Smooth muscle cell (in vitro differentiated cells): ENCODE data around the gene SPTBN4. TPM values are rescaled to one million over a fixed set of nuclear protein-coding genes. Genes with fewer than 3 reads are reported as not detected.

Experiments used
- DNase-seq: peaks from one replicate; lab custom pipeline; 2025; ENCODE audit not compliant: unreplicated experiment; lab: John Stamatoyannopoulos, UW
- H2AFZ ChIP-seq: fragments of 200-600 bp; sonication (generic); 2 replicates; pipeline ENCODE4 v1.6.0; 2016; ENCODE audit warnings: antibody characterized with exemption, low read depth, mild to moderate bottlenecking
- H3F3A ChIP-seq: fragments of 200-600 bp; sonication (generic); 2 replicates; pipeline ENCODE4 v1.6.0; 2017; ENCODE audit warnings: antibody characterized with exemption, low read depth
- H3K27ac ChIP-seq: fragments of 200-600 bp; sonication (generic); 2 replicates; pipeline ENCODE4 v1.5.1; 2016; ENCODE audit warnings: low read depth, mild to moderate bottlenecking
- H3K27me3 ChIP-seq: fragments of 200-600 bp; sonication (generic); 2 replicates; pipeline ENCODE4 v1.6.1; 2016; ENCODE audit warnings: low read depth, mild to moderate bottlenecking
- H3K36me3 ChIP-seq: fragments of 200-600 bp; sonication (generic); 2 replicates; pipeline ENCODE4 v1.5.1; 2016; ENCODE audit warnings: low read depth
- H3K4me1 ChIP-seq: fragments of 200-600 bp; sonication (generic); 2 replicates; pipeline ENCODE4 v1.5.1; 2016; ENCODE audit warnings: low read depth
- H3K4me2 ChIP-seq: fragments of 200-600 bp; sonication (generic); 2 replicates; pipeline ENCODE4 v1.6.0; 2016; ENCODE audit warnings: mild to moderate bottlenecking
- H3K4me3 ChIP-seq: fragments of 200-600 bp; sonication (generic); 2 replicates; pipeline ENCODE4 v1.5.1; 2016; ENCODE audit warnings: mild to moderate bottlenecking
- H3K79me2 ChIP-seq: fragments of 200-600 bp; sonication (generic); 2 replicates; pipeline ENCODE4 v1.6.0; 2016; ENCODE audit warnings: low read depth, mild to moderate bottlenecking
- H3K9ac ChIP-seq: fragments of 200-600 bp; sonication (generic); 2 replicates; pipeline ENCODE4 v1.6.0; 2016; ENCODE audit warnings: low read depth
- H3K9me3 ChIP-seq: fragments of 200-600 bp; sonication (generic); replicated peaks from 2 replicates; pipeline ENCODE4 v1.5.1; 2016; ENCODE audit warnings: low read depth
- H4K20me1 ChIP-seq: fragments of 200-600 bp; sonication (generic); 2 replicates; pipeline ENCODE4 v1.6.0; 2016; ENCODE audit warnings: low read depth
- WGBS: methylation state at CpG from one replicate; pipeline ENCODE4 v1.1.7; 2016; ENCODE audit warnings: low lambda C conversion rate; 5-methylcytosine and 5-hydroxymethylcytosine counted together
- polyA plus RNA-seq: library from polyadenylated mRNA; unstranded; fragments of >200 nt; fragmentation: Nextera tagmentation; extraction: Ambion mirVana; gene quantifications from 2 replicates; pipeline ENCODE4 v1.2.1, GENCODE V29; 2016
- total RNA-seq: library from RNA; depleted of rRNA; stranded (reverse); fragments of >200 nt; gene quantifications from 2 replicates; pipeline ENCODE4 v1.2.3, GENCODE V29; 2014
- TF ChIP-seq, protein P1 (sequence below): fragments of 200-600 bp; sonication (generic); IDR thresholded peaks from 2 replicates; pipeline ENCODE4 v1.5.1; 2017; ENCODE audit warnings: borderline replicate concordance, mild to moderate bottlenecking, antibody characterized with exemption; ENCODE audit not compliant: insufficient read depth, poor library complexity, severe bottlenecking

Gene SPTBN4
- total and polyA plus RNA-seq, 2 experiments from 2014 or later = 1.0 to 1.2 TPM

DNA sequence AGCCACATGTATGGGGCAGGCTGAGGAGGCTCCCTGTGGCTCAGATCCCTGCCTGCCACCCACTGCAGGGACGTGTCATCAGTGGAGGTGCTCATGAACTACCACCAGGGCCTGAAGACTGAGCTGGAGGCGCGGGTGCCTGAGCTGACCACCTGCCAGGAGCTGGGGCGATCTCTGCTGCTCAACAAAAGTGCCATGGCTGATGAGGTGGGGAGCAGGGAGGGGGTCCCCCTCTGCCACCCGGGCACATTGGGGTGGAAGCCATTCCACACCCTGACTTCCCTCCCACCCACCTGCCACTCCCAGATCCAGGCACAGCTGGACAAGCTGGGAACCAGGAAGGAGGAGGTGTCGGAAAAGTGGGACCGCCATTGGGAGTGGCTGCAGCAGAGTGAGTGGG lies 98.6 kb downstream of the SPTBN4 start:
- H4K20me1 ChIP-seq = no peaks in the 10 kb centered on the region
- no peak for DNase-seq
- no peak overlapping the region for H3K27ac ChIP-seq
- no peak overlapping the region for H3K4me2 ChIP-seq
- TF ChIP-seq, protein P1, sequence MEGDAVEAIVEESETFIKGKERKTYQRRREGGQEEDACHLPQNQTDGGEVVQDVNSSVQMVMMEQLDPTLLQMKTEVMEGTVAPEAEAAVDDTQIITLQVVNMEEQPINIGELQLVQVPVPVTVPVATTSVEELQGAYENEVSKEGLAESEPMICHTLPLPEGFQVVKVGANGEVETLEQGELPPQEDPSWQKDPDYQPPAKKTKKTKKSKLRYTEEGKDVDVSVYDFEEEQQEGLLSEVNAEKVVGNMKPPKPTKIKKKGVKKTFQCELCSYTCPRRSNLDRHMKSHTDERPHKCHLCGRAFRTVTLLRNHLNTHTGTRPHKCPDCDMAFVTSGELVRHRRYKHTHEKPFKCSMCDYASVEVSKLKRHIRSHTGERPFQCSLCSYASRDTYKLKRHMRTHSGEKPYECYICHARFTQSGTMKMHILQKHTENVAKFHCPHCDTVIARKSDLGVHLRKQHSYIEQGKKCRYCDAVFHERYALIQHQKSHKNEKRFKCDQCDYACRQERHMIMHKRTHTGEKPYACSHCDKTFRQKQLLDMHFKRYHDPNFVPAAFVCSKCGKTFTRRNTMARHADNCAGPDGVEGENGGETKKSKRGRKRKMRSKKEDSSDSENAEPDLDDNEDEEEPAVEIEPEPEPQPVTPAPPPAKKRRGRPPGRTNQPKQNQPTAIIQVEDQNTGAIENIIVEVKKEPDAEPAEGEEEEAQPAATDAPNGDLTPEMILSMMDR = no peak
- H3K36me3 ChIP-seq = no peaks in the 10 kb centered on the region
- H2AFZ ChIP-seq = no peak overlapping the region
- no peak overlapping the region for H3K4me3 ChIP-seq
- 88% methylated on average over 7 of the region's 7 CpGs for WGBS
- no peak overlapping the region for H3K9ac ChIP-seq
- peaks cover 74% of the 10 kb centered on the region for H3K27me3 ChIP-seq
- H3K9me3 ChIP-seq = no peaks in the 10 kb centered on the region
- peaks cover 9% of the 10 kb centered on the region for H3K4me1 ChIP-seq
- no peaks in the 10 kb centered on the region for H3K79me2 ChIP-seq
- H3F3A ChIP-seq = no peaks in the 10 kb centered on the region

DNA sequence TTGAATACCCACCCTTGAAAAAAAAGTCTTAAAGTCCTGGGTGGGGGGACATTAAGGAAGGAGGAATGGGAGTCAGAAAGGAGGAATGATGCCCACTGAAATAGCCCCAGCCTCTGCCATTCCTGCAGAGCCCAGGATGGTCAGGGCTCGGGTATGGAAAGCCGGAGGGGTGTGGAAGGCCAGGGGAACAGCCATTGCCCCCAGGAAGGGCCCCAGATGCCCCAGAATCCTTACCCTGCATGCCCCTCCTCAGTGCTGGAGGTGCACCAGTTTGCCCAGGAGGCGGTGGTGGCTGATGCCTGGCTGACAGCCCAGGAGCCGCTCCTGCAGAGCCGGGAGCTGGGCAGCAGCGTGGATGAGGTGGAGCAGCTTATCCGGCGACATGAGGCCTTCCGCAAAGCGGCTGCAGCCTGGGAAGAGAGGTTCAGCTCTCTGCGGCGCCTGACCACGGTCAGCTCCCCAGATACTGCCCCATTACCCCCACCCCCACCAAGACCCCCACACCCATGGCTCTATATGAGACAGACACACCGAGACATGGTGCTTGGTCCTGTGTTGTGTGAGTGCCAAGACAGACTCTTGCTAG lies 99.2 kb downstream of the SPTBN4 start:
- Histone ChIP-seq H3K9me3 (no peaks in the 10 kb centered on the region), H3K4me3 (no peak overlapping the region), H3K4me1 (peaks cover 9% of the 10 kb centered on the region), H3K79me2 (no peaks in the 10 kb centered on the region), H2AFZ (no peak overlapping the region), H3K4me2 (no peak overlapping the region), H3K27ac (no peak overlapping the region), H3F3A (peaks cover under 1% of the 10 kb centered on the region), H3K9ac (no peak overlapping the region), H4K20me1 (no peaks in the 10 kb centered on the region), H3K27me3 (peaks cover 73% of the 10 kb centered on the region), H3K36me3 (no peaks in the 10 kb centered on the region)
- 92% methylated on average over 14 of the region's 14 CpGs for WGBS
- TF ChIP-seq, protein P1 = no peak
- no peak for DNase-seq

DNA sequence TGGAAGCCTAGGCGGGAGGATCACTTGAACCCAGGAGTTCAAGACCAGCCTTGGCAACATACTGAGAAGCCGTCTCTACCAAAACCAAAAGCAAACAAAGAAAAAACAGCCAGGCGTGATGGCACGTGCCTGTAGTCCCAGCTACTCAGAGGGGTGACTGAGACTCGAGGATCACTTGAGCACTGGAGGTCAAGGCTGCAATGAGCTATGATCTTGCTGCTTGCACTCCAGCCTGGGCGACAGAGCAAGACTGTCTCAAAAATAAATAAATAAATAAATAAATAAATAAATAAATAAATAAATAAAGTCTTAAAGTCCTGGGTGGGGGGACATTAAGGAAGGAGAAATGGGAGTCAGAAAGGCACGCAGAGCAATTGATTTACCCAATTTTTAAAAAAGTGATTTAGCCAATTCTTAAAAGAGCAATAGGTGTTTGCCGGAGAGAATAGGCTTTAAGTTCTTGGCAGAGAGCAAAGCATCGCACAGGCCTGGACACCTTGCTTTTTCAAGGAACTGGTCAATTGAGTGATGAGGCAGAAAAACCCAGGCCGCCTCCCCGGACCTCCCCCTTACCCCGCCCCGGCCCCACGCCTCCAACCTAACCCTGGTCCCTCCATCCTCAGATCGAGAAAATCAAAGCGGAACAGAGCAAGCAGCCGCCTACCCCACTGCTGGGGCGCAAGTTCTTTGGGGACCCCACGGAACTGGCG lies 100.4 kb downstream of the SPTBN4 start:
- H4K20me1 ChIP-seq = no peaks in the 10 kb centered on the region
- 43% methylated on average over 20 of the region's 20 CpGs for WGBS
- TF ChIP-seq, protein P1 = no peak
- H3K36me3 ChIP-seq = no peaks in the 10 kb centered on the region
- DNase-seq = no peak
- peak overlapping the region; percentile 40 for H3K4me3 ChIP-seq
- peaks cover 8% of the 10 kb centered on the region for H3F3A ChIP-seq
- H3K4me2 ChIP-seq = peak overlapping the region; percentile 86
- H3K4me1 ChIP-seq = peaks cover 9% of the 10 kb centered on the region
- peaks cover 65% of the 10 kb centered on the region for H3K27me3 ChIP-seq
- no peak overlapping the region for H3K9ac ChIP-seq
- H3K79me2 ChIP-seq = no peaks in the 10 kb centered on the region
- H3K27ac ChIP-seq = no peak overlapping the region
- H3K9me3 ChIP-seq = no peaks in the 10 kb centered on the region
- no peak overlapping the region for H2AFZ ChIP-seq
